Fibroblast of skin of right quadriceps (primary cell): ENCODE data around the gene HOXA13.

Experiments
- DNase-seq: peaks from one replicate; pipeline ENCODE4 v3.0.0-alpha.2; 2013

HOXA13 gene

DNA sequence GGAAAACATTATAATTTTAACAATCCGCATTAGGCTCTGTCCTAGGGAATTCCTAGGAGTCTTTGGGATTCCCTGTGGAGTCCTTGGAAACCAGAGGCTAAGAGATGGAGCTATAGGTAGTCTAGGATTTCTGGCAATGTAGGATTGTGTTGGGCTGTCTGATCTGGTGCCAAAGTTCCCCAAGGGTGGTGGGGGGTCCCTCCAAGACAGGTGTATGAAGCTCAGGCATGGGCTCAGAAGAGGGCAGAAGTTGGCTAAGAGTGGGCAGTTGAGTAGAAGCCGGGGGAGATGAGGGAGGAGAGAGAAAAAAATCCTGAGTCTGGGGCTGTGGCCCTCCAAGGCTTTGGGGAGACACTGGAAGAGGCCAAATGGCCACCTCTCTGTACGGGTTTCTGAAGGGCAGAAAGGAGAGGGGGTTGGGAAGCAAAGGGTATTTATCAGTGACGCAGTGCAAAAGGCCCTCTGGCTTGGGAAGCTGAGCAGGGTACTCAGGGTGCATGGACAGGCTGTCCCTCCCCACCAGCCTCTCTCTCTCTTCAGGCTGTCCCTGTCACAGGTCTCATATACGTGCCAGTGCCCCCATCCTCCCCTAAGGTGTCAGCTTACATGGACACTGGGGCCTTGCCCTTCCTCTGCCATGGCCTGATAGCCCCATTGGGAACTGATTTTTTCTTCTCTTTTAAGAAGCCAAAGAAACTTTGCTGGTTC lies 53.2 kb downstream of the HOXA13 start:
- no peak for DNase-seq

- no peak for DNase-seq
Measured at GRCh38 chr7:27145914-27146412, 53.9 kb downstream of the HOXA13 start.

GRCh38 chr7:27145165-27145913 lies 54.6 kb downstream of the HOXA13 start:
- DNase-seq: no peak

DNA sequence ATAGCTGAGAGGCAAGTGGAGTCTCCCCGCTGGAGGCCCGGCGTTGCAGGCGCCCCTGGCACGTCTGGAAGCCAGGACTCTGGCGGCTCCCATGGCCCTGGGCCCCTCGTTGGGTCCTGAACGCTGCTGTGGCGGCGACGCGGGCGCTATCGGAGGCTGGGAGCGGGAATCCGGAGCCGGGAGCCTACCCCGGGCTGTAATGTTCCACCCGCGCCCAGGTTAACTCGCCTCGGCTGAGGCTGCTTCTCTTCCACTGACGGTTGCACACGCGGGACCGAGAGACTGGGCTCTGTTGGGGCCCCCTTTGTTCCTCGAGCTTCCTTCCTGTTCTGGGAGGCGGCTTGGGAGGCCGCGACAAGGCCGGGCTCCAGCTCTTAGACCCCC lies 55.1 kb downstream of the HOXA13 start:
- no peak for DNase-seq
